PC-9 (cell line): Measurements from ENCODE around the gene HHIPL1.

ENCODE experiments used
- EZH2 ChIP-seq: fragments of 200-600 bp; sonication (generic); IDR thresholded peaks from 2 replicates; pipeline ENCODE4 v1.8.0; 2017; ENCODE audit warnings: antibody characterized with exemption, low read depth
- TF ChIP-seq, protein P1 (sequence below): fragments of 200-600 bp; sonication (generic); conservative IDR thresholded peaks from 2 replicates; pipeline ENCODE4 v1.6.1; 2017; ENCODE audit warnings: mixed run types, antibody characterized with exemption, mild to moderate bottlenecking, moderate library complexity

GRCh38 chr14:99707921-99708320, 63.0 kb downstream of the HHIPL1 start:
- TF ChIP-seq, protein P1, sequence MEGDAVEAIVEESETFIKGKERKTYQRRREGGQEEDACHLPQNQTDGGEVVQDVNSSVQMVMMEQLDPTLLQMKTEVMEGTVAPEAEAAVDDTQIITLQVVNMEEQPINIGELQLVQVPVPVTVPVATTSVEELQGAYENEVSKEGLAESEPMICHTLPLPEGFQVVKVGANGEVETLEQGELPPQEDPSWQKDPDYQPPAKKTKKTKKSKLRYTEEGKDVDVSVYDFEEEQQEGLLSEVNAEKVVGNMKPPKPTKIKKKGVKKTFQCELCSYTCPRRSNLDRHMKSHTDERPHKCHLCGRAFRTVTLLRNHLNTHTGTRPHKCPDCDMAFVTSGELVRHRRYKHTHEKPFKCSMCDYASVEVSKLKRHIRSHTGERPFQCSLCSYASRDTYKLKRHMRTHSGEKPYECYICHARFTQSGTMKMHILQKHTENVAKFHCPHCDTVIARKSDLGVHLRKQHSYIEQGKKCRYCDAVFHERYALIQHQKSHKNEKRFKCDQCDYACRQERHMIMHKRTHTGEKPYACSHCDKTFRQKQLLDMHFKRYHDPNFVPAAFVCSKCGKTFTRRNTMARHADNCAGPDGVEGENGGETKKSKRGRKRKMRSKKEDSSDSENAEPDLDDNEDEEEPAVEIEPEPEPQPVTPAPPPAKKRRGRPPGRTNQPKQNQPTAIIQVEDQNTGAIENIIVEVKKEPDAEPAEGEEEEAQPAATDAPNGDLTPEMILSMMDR = no peak
- no peak for TF ChIP-seq EZH2
